HUES64 (cell line): ENCODE measurements around the gene SLC51B.

ENCODE experiments used
- H3K27ac ChIP-seq: 2 replicates; pipeline ENCODE4 v1.7.0; 2013; ENCODE audit warnings: low read depth, low read length, inconsistent platforms
- H3K27me3 ChIP-seq: 2 replicates; pipeline ENCODE4 v1.6.1; 2013; ENCODE audit warnings: mild to moderate bottlenecking, low read length; ENCODE audit not compliant: insufficient read depth
- H3K36me3 ChIP-seq: 2 replicates; pipeline ENCODE4 v1.6.1; 2013; ENCODE audit warnings: mild to moderate bottlenecking, low read length; ENCODE audit not compliant: insufficient read depth
- H3K4me1 ChIP-seq: 2 replicates; pipeline ENCODE4 v1.6.1; 2013; ENCODE audit warnings: mild to moderate bottlenecking, low read length, moderate library complexity; ENCODE audit not compliant: insufficient read depth
- H3K4me3 ChIP-seq: 2 replicates; pipeline ENCODE4 v1.5.1; 2013; ENCODE audit warnings: mild to moderate bottlenecking, low read length, moderate library complexity
- H3K9ac ChIP-seq: 2 replicates; pipeline ENCODE4 v1.6.1; 2013; ENCODE audit warnings: mild to moderate bottlenecking, low read depth, low read length
- H3K9me3 ChIP-seq: 2 replicates; pipeline ENCODE4 v1.6.1; 2013; ENCODE audit warnings: low read depth, low read length; ENCODE audit not compliant: insufficient read depth
- WGBS: fragments of 150-250, 120-280 bp; methylation state at CpG from one replicate; pipeline ENCODE4 v1.1.7; 2013; ENCODE audit warnings: missing lambda C conversion rate; 5-methylcytosine and 5-hydroxymethylcytosine counted together

The SLC51B gene

DNA sequence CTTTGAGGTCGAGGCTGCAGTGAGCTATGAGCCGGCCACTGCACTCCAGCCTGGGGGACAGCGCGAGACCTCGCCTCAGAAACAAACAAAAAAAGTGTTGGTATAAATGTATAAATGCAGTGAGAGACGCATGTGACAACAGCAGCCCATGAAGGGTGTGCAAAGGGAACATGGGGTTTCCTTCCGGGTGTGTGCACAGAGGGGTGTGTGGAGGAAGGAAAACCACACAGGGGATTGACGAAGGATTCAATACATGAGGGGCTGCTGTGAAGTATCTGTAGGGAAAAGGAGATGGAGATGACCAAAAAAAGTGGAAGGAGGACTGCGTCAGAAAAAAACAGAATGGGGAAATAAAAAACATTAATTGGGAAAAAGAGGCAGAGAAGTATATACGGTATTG is 16.8 kb upstream of the SLC51B start:
- peaks cover 2% of the 10 kb centered on the region; the same call in 1 of the 2 replicates for H3K4me1 ChIP-seq
- H3K27me3 ChIP-seq: no peaks in the 10 kb centered on the region
- WGBS: 79% methylated on average over 9 of the region's 10 CpGs
- H3K9me3 ChIP-seq: no peaks in the 10 kb centered on the region
- peak overlapping the region; percentile 87 for H3K4me3 ChIP-seq
- peaks cover 29% of the 10 kb centered on the region for H3K36me3 ChIP-seq
- H3K27ac ChIP-seq: no peak overlapping the region
- peak overlapping the region; percentile 81; the same call in 1 of the 2 replicates for H3K9ac ChIP-seq

- Histone ChIP-seq H3K9me3 (no peaks in the 10 kb centered on the region), H3K27me3 (no peaks in the 10 kb centered on the region), H3K9ac (peak within 1 kb of the TSS; percentile 81), H3K4me1 (peaks cover 5% of the 10 kb centered on the region; the same call in 1 of the 2 replicates), H3K4me3 (peak within 1 kb of the TSS; percentile 87), H3K36me3 (peaks cover 25% of the 10 kb centered on the region), H3K27ac (no peak within 1 kb of the TSS; the same call in 1 of the 2 replicates)
- WGBS: under 1% methylated on average over 73 of the region's 73 CpGs
Measured at GRCh38 chr15:65028921-65029735, 16.1 kb upstream of the SLC51B start, which contains the start of gene MTFMT. Gene MTFMT (minus strand): TSS chr15:65029639. CDS start chr15:65029613, 26 bp downstream.

DNA sequence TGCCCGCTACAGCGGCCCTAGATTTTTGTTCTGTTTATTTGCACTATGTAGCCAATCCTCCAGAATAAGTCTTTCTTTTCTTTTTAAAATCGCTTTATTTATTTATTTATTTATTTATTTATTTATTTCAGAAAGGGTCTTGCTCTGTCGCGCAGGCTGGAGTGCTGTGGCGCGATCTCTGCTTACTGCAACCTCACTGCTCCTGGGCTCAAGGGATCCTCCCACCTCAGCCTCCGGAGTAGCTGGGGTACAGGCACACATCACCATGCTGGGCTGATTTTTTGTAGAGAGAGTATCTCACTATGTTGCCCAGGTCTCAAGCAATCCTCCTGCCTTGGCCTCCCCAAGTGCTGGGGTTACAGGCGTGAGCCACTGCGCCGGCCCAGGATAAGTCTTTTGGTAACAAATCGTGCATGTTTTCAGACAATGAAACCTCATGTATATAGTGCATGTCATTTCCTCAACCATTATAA is 15.4 kb upstream of the SLC51B start:
- H3K27ac ChIP-seq: no peak overlapping the region
- no peaks in the 10 kb centered on the region for H3K9me3 ChIP-seq
- no peaks in the 10 kb centered on the region for H3K27me3 ChIP-seq
- 71% methylated on average over 11 of the region's 12 CpGs for WGBS
- no peak overlapping the region for H3K9ac ChIP-seq
- peak overlapping the region; percentile 87 for H3K4me3 ChIP-seq
- peaks cover 5% of the 10 kb centered on the region; the same call in 1 of the 2 replicates for H3K4me1 ChIP-seq
- H3K36me3 ChIP-seq: peaks cover 19% of the 10 kb centered on the region

GRCh38 chr15:65032801-65033537 is 12.2 kb upstream of the SLC51B start:
- Histone ChIP-seq H3K27ac (no peak overlapping the region), H3K36me3 (no peaks in the 10 kb centered on the region), H3K4me1 (peaks cover 5% of the 10 kb centered on the region; the same call in 1 of the 2 replicates), H3K9ac (no peak overlapping the region), H3K27me3 (no peaks in the 10 kb centered on the region), H3K9me3 (no peaks in the 10 kb centered on the region), H3K4me3 (no peak overlapping the region)
- WGBS: 34% methylated on average over 12 of the region's 13 CpGs

DNA sequence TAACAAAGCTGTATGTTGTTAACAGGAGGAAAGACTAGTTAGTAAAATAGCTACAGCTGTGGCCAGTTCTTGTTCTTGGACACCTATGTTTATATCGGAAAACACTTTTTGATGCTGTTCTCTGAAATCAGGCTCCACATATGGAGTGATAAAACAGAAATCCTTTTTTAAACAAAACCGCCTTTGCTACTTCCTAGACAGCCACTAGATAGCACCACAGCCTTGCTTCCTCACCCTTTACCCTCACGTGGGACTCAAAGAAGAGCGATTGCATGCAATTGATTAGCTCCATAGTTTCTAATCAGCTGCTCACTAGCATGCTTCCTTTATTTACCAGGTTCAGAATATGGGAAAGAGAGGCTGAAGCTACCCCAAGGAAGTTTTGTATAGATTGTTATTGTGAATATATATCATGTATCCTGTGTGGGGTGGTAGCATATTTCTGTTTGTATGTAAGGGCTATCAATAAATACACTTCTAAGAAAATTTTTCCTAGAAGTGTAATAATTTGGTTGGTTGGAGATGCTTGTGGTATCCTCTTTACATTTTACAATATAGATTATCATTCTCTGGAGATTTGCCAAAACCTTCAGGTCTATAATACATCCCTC is 11.4 kb upstream of the SLC51B start:
- 50% methylated on average over 4 of the region's 4 CpGs for WGBS
- Histone ChIP-seq H3K4me1 (peaks cover 5% of the 10 kb centered on the region; the same call in 1 of the 2 replicates), H3K36me3 (no peaks in the 10 kb centered on the region), H3K4me3 (no peak overlapping the region), H3K27me3 (no peaks in the 10 kb centered on the region), H3K27ac (no peak overlapping the region), H3K9ac (no peak overlapping the region), H3K9me3 (no peaks in the 10 kb centered on the region)

- H3K4me1 ChIP-seq: peaks cover 5% of the 10 kb centered on the region; the same call in 1 of the 2 replicates
- 94% methylated on average over 11 of the region's 11 CpGs for WGBS
- no peaks in the 10 kb centered on the region for H3K9me3 ChIP-seq
- H3K9ac ChIP-seq: no peak overlapping the region
- no peak overlapping the region for H3K4me3 ChIP-seq
- no peaks in the 10 kb centered on the region for H3K36me3 ChIP-seq
- H3K27me3 ChIP-seq: no peaks in the 10 kb centered on the region
- H3K27ac ChIP-seq: no peak overlapping the region
Measured at GRCh38 chr15:65034719-65035118, 10.5 kb upstream of the SLC51B start.

DNA sequence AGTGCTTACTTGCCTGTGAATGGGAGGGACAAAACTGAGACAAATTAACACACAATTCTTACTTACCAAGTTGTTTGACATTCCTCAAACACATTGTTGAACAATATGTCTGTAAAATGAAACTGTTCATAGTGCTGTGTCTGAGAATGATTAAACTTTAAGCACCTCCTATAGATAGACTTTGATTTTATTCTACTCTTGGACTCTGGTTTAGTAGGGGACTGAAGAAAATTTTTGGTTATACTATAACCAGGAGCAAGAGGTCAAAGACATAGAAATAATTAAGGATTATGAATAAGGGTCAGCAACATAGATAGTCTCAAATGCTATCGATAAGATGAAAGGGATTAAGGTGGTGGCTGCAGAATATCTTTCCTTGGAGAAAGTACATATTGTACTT is 7.9 kb upstream of the SLC51B start:
- no peaks in the 10 kb centered on the region for H3K36me3 ChIP-seq
- 95% methylated on average over 1 of the region's 1 CpG for WGBS
- no peaks in the 10 kb centered on the region for H3K9me3 ChIP-seq
- no peak overlapping the region for H3K27ac ChIP-seq
- H3K9ac ChIP-seq: no peak overlapping the region
- no peaks in the 10 kb centered on the region for H3K27me3 ChIP-seq
- H3K4me3 ChIP-seq: no peak overlapping the region
- peaks cover 5% of the 10 kb centered on the region; the same call in 1 of the 2 replicates for H3K4me1 ChIP-seq

GRCh38 chr15:65038428-65038827 is 6.8 kb upstream of the SLC51B start:
- H3K36me3 ChIP-seq: no peaks in the 10 kb centered on the region
- WGBS: 94% methylated on average over 3 of the region's 3 CpGs

DNA sequence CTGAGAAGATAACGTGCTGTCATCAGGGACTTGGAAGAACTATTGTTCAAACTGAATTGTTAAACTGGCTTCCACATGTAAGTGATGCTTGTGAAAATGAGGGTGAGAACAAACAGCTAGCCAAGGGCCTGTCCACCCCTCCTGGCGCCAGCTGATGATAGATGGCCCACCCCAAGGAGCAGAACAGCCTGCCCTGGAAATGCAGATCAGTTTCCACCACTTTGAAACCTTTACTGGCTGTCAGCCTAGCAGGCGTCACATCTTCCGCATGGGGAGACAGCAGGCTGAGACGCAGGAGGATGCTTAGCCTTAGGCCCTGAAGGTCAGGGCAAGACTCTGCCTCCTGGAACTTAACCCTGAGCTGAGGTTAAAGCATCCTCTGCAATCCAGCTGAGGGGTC is 6.4 kb upstream of the SLC51B start:
- H3K4me1 ChIP-seq: no peaks in the 10 kb centered on the region
- H3K4me3 ChIP-seq: no peak overlapping the region
- no peaks in the 10 kb centered on the region for H3K9me3 ChIP-seq
- no peaks in the 10 kb centered on the region for H3K27me3 ChIP-seq
- 85% methylated on average over 5 of the region's 5 CpGs for WGBS
- H3K27ac ChIP-seq: no peak overlapping the region
- no peaks in the 10 kb centered on the region for H3K36me3 ChIP-seq
- H3K9ac ChIP-seq: no peak overlapping the region

More at GRCh38 chr15:65038428-65038827, 6.8 kb upstream of the SLC51B start:
- H3K9me3 ChIP-seq: no peaks in the 10 kb centered on the region
- peaks cover 2% of the 10 kb centered on the region; the same call in 1 of the 2 replicates for H3K4me1 ChIP-seq
- H3K27me3 ChIP-seq: no peaks in the 10 kb centered on the region
- no peak overlapping the region for H3K4me3 ChIP-seq
- H3K9ac ChIP-seq: no peak overlapping the region
- no peak overlapping the region for H3K27ac ChIP-seq

DNA sequence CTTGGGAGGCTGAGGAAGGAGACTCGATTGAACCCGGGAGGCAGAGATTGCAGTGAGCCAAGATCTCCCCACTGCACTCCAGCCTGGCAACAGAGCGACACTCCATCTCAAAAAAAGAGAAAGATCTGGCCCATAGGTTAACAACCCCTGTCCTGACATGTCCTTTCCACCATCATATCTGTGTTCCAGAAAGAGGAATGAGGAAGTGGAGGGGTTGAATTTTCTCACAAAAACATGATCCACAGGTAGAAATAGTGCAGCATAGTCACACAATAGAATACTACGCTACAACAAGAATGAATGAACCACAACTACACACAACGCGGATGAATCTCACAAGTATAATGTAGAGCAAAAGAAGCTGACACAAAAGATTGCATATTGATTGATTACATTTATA is 4.7 kb upstream of the SLC51B start:
- no peak overlapping the region for H3K27ac ChIP-seq
- H3K4me1 ChIP-seq: no peaks in the 10 kb centered on the region
- H3K36me3 ChIP-seq: no peaks in the 10 kb centered on the region
- no peak overlapping the region for H3K4me3 ChIP-seq
- H3K9me3 ChIP-seq: no peaks in the 10 kb centered on the region
- 96% methylated on average over 4 of the region's 6 CpGs for WGBS
- H3K9ac ChIP-seq: no peak overlapping the region
- H3K27me3 ChIP-seq: no peaks in the 10 kb centered on the region

DNA sequence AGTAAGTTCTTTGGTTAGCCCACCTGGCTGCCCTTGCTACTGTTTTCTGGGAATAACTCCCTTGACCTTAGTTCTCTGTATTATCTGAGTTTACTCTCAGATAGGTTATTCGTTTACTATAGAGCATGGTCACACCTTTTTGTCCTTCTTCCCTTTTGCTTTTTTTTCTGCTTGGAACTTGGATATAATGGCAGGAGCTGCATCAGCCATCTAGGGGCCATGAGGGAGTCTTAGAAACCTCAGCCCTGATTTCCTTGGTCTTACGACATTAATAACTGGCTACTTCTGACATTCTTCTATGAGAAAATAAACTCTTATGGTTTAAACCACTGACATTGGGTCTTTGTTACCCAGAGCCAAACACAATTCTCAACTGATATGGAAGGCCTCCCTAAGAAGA is 3.4 kb upstream of the SLC51B start:
- Histone ChIP-seq H3K4me1 (no peaks in the 10 kb centered on the region), H3K36me3 (no peaks in the 10 kb centered on the region), H3K9ac (no peak overlapping the region), H3K27me3 (no peaks in the 10 kb centered on the region), H3K4me3 (no peak overlapping the region), H3K9me3 (no peaks in the 10 kb centered on the region), H3K27ac (no peak overlapping the region)
- WGBS: 98% methylated on average over 2 of the region's 2 CpGs
